Measurements from ENCODE around the gene MAGI2. TPM values are rescaled to one million over a fixed set of nuclear protein-coding genes. Genes with fewer than 3 reads are reported as not detected.

The MAGI2 gene
- total and polyA plus RNA-seq, 2 experiments from 2014 or later: 10.4 to 26.4 TPM

- ATAC-seq: no peak
- Histone ChIP-seq H2AFZ (no peak overlapping the region), H3K4me2 (no peak overlapping the region), H3K9me2 (ENCODE audit: insufficient read depth) (no peaks in the 10 kb centered on the region), H4K20me1 (replicated peaks; ENCODE audit: insufficient read depth) (no peaks in the 10 kb centered on the region), H3F3A (replicated peaks; ENCODE audit: low read depth) (no peaks in the 10 kb centered on the region), H3K4me1 (ENCODE audit: insufficient read depth) (peaks cover 14% of the 10 kb centered on the region; the same call in 1 of the 2 replicates), H3K4me3 (no peak overlapping the region), H3K27ac (ENCODE audit: low read depth) (no peak overlapping the region), H3K79me2 (replicated peaks; ENCODE audit: insufficient read depth) (peaks cover 36% of the 10 kb centered on the region), H3K27me3 (ENCODE audit: insufficient read depth) (no peaks in the 10 kb centered on the region), H3K36me3 (ENCODE audit: insufficient read depth) (no peaks in the 10 kb centered on the region)
- Mint-ChIP-seq H3K27ac (no peak overlapping the region), H3K36me3 (ENCODE audit: low read depth) (peaks cover 5% of the 10 kb centered on the region; the same call in 2 of the 3 replicates), H3K27me3 (ENCODE audit: insufficient read depth, low read depth, poor library complexity) (peaks cover 2% of the 10 kb centered on the region), H3K9me3 (no peaks in the 10 kb centered on the region; the same call in 2 of the 3 replicates), H3K4me1 (peaks cover 15% of the 10 kb centered on the region), H3K4me3 (no peak overlapping the region)
- no peak for DNase-seq (ENCODE audit: low spot score)
- no peak for TF ChIP-seq REST (IDR thresholded peaks at IDR 0.05; ENCODE audit: unreplicated experiment)
- no peak for TF ChIP-seq ZNF331 (CRISPR knock-in tag; IDR thresholded peaks at IDR 0.05; ENCODE audit: low read depth)
- TF ChIP-seq ZNF114 (CRISPR knock-in tag; IDR thresholded peaks at IDR 0.05): no peak
These were observed 780.2 kb downstream of the MAGI2 start for GRCh38 chr7:78673272-78673671.

- H3K4me3 ChIP-seq: no peak overlapping the region
- Mint-ChIP-seq H3K27ac (no peak overlapping the region), H3K4me3 (no peak overlapping the region), H3K36me3 (ENCODE audit: low read depth) (peaks cover 5% of the 10 kb centered on the region; the same call in 2 of the 3 replicates), H3K4me1 (peaks cover 3% of the 10 kb centered on the region; the same call in 2 of the 3 replicates), H3K27me3 (ENCODE audit: insufficient read depth, low read depth, poor library complexity) (no peaks in the 10 kb centered on the region), H3K9me3 (peaks cover 5% of the 10 kb centered on the region; the same call in 2 of the 3 replicates)
- no peaks in the 10 kb centered on the region for H3K36me3 ChIP-seq (ENCODE audit: insufficient read depth)
- H3K4me1 ChIP-seq (ENCODE audit: insufficient read depth): peaks cover 11% of the 10 kb centered on the region; the same call in 1 of the 2 replicates
- DNase-seq (ENCODE audit: low spot score) (peak; percentile 10), ATAC-seq (no peak)
- H3F3A ChIP-seq (replicated peaks; ENCODE audit: low read depth): no peaks in the 10 kb centered on the region
- H3K27me3 ChIP-seq (ENCODE audit: insufficient read depth): no peaks in the 10 kb centered on the region
- no peak overlapping the region for H3K27ac ChIP-seq (ENCODE audit: low read depth)
- H3K9me2 ChIP-seq (ENCODE audit: insufficient read depth): no peaks in the 10 kb centered on the region
- no peaks in the 10 kb centered on the region for H4K20me1 ChIP-seq (replicated peaks; ENCODE audit: insufficient read depth)
- no peak overlapping the region for H3K4me2 ChIP-seq
- peaks cover 8% of the 10 kb centered on the region for H3K79me2 ChIP-seq (replicated peaks; ENCODE audit: insufficient read depth)
- TF ChIP-seq EZH2 (IDR thresholded peaks at IDR 0.05; ENCODE audit: low read depth, unreplicated experiment) (no peak), REST (IDR thresholded peaks at IDR 0.05; ENCODE audit: unreplicated experiment) (no peak), CREB1 (CRISPR knock-in tag; IDR thresholded peaks at IDR 0.05; ENCODE audit: low read depth) (no peak), CTCF (conservative IDR thresholded peaks at IDR 0.05; ENCODE audit: low read depth in 2 of 2) (no peak)
- H2AFZ ChIP-seq: no peak overlapping the region
These were observed 790.5 kb downstream of the MAGI2 start for GRCh38 chr7:78662939-78663338.
